HG02852 (cell line): ENCODE results near the gene GREB1.
"Not testable (repeated sequence)": the region's sequence is repeated elsewhere in the genome, so short reads cannot be mapped to it uniquely, and the experiment has no call there.

Experiments used
- ATAC-seq: cut with Tn5 transposase; IDR thresholded peaks from one replicate; pipeline ENCODE4 v1.9.1; 2021; ENCODE audit warnings: mild to moderate bottlenecking, moderate library complexity; ENCODE audit not compliant: unreplicated experiment

The GREB1 gene

GRCh38 chr2:11658208-11659114 lies 124.6 kb downstream of the GREB1 start:
- no peak for ATAC-seq

GRCh38 chr2:11659115-11659475 lies 125.2 kb downstream of the GREB1 start:
- no peak for ATAC-seq

- ATAC-seq: no peak
These were observed 126.0 kb downstream of the GREB1 start for GRCh38 chr2:11659851-11660250.

GRCh38 chr2:11660396-11660795 lies 126.6 kb downstream of the GREB1 start:
- not testable (repeated sequence) for ATAC-seq

GRCh38 chr2:11661891-11662435 lies 128.1 kb downstream of the GREB1 start:
- ATAC-seq: no peak

- ATAC-seq: no peak
These were observed 129.0 kb downstream of the GREB1 start for GRCh38 chr2:11662882-11663281.

- ATAC-seq: no peak
These were observed 129.6 kb downstream of the GREB1 start for GRCh38 chr2:11663427-11663826.

GRCh38 chr2:11665028-11665427 lies 131.2 kb downstream of the GREB1 start:
- ATAC-seq: no peak

- no peak for ATAC-seq
These were observed 131.9 kb downstream of the GREB1 start for GRCh38 chr2:11665510-11666362.

- ATAC-seq: no peak
These were observed 133.3 kb downstream of the GREB1 start for GRCh38 chr2:11667194-11667593.

- no peak for ATAC-seq
These were observed 134.2 kb downstream of the GREB1 start for GRCh38 chr2:11667866-11668637.

- no peak for ATAC-seq
These were observed 135.8 kb downstream of the GREB1 start, which contains the start of gene NTSR2 for GRCh38 chr2:11669454-11670291. NTSR2 (minus strand) TSS chr2:11670195; CDS start chr2:11670129, 66 bp downstream.

GRCh38 chr2:11672407-11672806 lies 138.6 kb downstream of the GREB1 start:
- ATAC-seq: no peak

GRCh38 chr2:11674983-11675382 lies 141.1 kb downstream of the GREB1 start:
- ATAC-seq: no peak

- ATAC-seq: no peak
These were observed 141.7 kb downstream of the GREB1 start for GRCh38 chr2:11675423-11676112.

- ATAC-seq: no peak
These were observed 142.8 kb downstream of the GREB1 start for GRCh38 chr2:11676640-11677039.

- no peak for ATAC-seq
These were observed 143.6 kb downstream of the GREB1 start for GRCh38 chr2:11677136-11678055.

- no peak for ATAC-seq
These were observed 144.6 kb downstream of the GREB1 start for GRCh38 chr2:11678306-11678960.
